Neuron (in vitro differentiated cells): ENCODE data around the gene TRPM2.

Experiments
- H2AFZ ChIP-seq: one replicate; pipeline ENCODE4 v1.6.1; 2013; ENCODE audit warnings: low read depth, mild to moderate bottlenecking, inconsistent platforms, low read length, moderate library complexity
- H3K27me3 ChIP-seq: one replicate; pipeline ENCODE4 v1.6.1; 2013; ENCODE audit warnings: low read length; ENCODE audit not compliant: insufficient read depth
- H3K36me3 ChIP-seq: one replicate; pipeline ENCODE4 v1.6.1; 2013; ENCODE audit warnings: low read length; ENCODE audit not compliant: insufficient read depth
- H3K4me1 ChIP-seq: one replicate; pipeline ENCODE4 v1.6.1; 2013; ENCODE audit warnings: low read length; ENCODE audit not compliant: insufficient read depth
- H3K4me3 ChIP-seq: 2 replicates; pipeline ENCODE4 v1.5.1; 2013; ENCODE audit warnings: mild to moderate bottlenecking, low read length, moderate library complexity
- H3K9me3 ChIP-seq: one replicate; pipeline ENCODE4 v1.6.1; 2013; ENCODE audit warnings: low read length

Gene TRPM2

DNA sequence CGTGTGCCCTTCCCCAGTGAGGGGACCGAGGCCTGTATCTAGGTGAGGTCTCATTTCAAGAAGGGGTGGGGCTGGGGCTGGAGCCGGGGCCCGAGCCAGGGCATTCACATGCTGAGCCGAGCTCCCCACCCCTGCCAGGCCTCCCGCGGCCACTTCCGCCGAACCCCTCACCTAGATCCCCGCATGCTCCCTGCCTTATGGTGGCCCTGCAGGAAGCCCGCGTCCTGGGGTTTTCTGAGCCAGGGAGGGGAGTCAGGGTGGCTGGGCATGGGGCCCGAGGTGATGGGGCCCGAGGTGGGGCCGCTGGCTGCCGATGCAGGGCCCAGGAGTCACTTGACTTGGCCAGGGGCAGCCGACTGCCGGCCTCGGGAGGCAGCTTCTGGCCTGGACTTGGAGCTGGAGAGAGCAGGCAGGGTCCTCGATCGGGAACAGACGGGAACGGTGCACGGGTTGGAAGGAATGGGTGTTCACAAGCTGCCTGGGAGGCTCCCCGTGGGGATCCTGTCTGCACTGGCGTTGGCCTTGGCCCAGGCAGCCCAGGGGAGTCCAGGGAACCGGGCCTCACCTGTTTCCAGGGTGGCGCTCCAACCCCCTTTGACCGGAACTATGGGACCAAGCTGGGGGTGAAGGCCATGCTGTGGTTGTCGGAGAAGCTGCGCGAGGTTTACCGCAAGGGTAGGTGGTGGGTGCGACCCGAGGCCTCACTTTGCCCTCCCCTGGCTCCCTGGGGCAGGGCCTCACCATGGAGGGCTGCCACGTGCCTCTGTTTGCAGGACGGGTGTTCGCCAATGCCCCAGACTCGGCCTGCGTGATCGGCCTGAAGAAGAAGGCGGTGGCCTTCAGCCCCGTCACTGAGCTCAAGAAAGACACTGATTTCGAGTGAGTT is 27.8 kb upstream of the TRPM2 start:
- H3K9me3 ChIP-seq = no peaks in the 10 kb centered on the region
- no peak overlapping the region for H2AFZ ChIP-seq
- H3K4me1 ChIP-seq = no peaks in the 10 kb centered on the region
- H3K27me3 ChIP-seq = no peaks in the 10 kb centered on the region
- H3K36me3 ChIP-seq = peaks cover 33% of the 10 kb centered on the region
- H3K4me3 ChIP-seq = no peak overlapping the region

DNA sequence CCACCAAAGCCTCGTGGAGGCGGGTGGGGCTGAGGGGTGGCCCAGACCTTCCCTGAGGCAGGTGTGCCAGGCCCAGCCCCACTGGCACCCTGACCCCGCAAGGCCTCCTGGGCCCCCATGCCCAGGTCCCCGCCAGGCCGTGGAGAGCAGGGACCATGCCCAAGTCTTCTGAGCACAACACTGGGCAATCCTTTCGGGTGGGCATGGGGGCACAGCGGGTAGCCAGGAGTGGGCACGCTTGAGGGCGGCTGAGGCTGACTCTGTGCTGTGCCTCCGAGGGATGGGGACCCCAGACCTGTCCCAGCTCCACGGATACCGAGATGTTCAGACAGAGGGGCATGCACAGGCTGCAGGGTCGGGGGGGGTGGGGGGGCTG is 27.2 kb upstream of the TRPM2 start:
- Histone ChIP-seq H3K9me3 (no peaks in the 10 kb centered on the region), H3K4me3 (no peak overlapping the region), H3K4me1 (no peaks in the 10 kb centered on the region), H3K36me3 (peaks cover 33% of the 10 kb centered on the region), H2AFZ (no peak overlapping the region), H3K27me3 (no peaks in the 10 kb centered on the region)

- Histone ChIP-seq H3K9me3 (no peaks in the 10 kb centered on the region), H3K27me3 (no peaks in the 10 kb centered on the region), H3K36me3 (peaks cover 27% of the 10 kb centered on the region), H3K4me1 (no peaks in the 10 kb centered on the region), H3K4me3 (no peak overlapping the region), H2AFZ (no peak overlapping the region)
Observed at GRCh38 chr21:44326716-44327602, 26.5 kb upstream of the TRPM2 start.

- Histone ChIP-seq H3K4me3 (no peak overlapping the region), H3K9me3 (no peaks in the 10 kb centered on the region), H3K36me3 (peaks cover 22% of the 10 kb centered on the region), H2AFZ (no peak overlapping the region), H3K27me3 (no peaks in the 10 kb centered on the region), H3K4me1 (no peaks in the 10 kb centered on the region)
Observed at GRCh38 chr21:44327603-44327974, 25.8 kb upstream of the TRPM2 start.

DNA sequence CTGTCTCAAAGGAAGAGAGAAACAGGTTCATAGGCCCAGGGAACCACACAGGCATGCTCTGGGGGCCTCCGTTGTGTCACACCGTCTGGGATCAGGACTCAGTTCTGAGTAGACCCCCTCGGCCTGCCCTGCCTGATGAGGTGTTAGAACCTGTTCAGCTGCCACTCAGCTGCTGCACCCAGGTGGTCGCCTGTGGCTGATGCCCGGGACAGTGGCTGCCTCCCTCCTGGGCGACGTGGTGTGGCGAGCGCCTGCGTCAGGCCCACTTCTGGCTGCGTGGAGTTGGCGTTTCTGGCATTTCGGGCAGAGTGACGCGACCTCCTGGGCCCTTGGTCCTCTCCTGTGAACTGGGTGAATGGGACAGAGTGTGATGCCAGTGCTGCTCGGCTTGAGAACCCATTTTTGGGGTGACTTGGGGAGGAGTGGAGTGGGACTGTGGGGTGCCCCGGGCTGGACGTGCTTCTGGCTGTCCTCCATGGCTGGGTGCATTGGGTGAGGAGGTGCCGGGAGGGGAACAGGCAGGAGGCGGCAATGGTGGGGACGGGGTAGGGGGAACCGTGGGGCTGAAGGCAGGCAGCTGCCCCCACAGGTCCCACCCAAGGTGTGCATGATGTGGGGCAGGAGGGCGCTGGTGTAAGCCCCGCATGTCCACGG is 25.1 kb upstream of the TRPM2 start:
- Histone ChIP-seq H3K4me1 (no peaks in the 10 kb centered on the region), H2AFZ (no peak overlapping the region), H3K36me3 (peaks cover 22% of the 10 kb centered on the region), H3K27me3 (no peaks in the 10 kb centered on the region), H3K9me3 (no peaks in the 10 kb centered on the region), H3K4me3 (no peak overlapping the region)

- H3K27me3 ChIP-seq = no peaks in the 10 kb centered on the region
- H3K4me3 ChIP-seq = no peak overlapping the region
- H3K9me3 ChIP-seq = no peaks in the 10 kb centered on the region
- no peak overlapping the region for H2AFZ ChIP-seq
- H3K4me1 ChIP-seq = no peaks in the 10 kb centered on the region
- peaks cover 15% of the 10 kb centered on the region for H3K36me3 ChIP-seq
Observed at GRCh38 chr21:44329086-44329889, 24.1 kb upstream of the TRPM2 start.

- H3K4me1 ChIP-seq = no peaks in the 10 kb centered on the region
- H3K27me3 ChIP-seq = no peaks in the 10 kb centered on the region
Observed at GRCh38 chr21:44329971-44330681, 23.3 kb upstream of the TRPM2 start.

GRCh38 chr21:44330698-44331097 is 22.7 kb upstream of the TRPM2 start:
- Histone ChIP-seq H2AFZ (no peak overlapping the region), H3K36me3 (peaks cover 6% of the 10 kb centered on the region), H3K4me1 (no peaks in the 10 kb centered on the region), H3K27me3 (no peaks in the 10 kb centered on the region), H3K9me3 (no peaks in the 10 kb centered on the region), H3K4me3 (no peak overlapping the region)

More at GRCh38 chr21:44329971-44330681, 23.3 kb upstream of the TRPM2 start:
- H2AFZ ChIP-seq = no peak overlapping the region
- no peak overlapping the region for H3K4me3 ChIP-seq
- peaks cover 8% of the 10 kb centered on the region for H3K36me3 ChIP-seq
- H3K9me3 ChIP-seq = no peaks in the 10 kb centered on the region

DNA sequence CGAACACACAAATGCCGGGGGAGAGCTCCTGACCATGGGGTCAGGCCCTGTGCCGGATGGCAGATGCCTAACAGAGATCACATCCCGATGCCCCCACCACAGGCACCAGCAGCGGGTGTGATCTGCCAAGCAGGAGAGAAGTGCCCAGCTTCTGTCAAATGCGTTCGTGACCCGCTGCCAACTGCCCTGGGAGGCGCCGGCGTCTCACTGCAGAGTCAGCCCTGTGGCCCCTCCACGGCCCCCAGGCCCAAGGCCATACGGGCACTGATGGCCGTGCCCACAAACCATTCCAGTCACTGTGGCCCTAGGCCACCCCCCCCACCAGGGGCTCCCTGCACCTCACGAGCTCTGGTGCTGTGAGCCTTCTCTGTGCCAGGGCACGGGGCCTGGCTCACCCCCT is 22.2 kb upstream of the TRPM2 start:
- Histone ChIP-seq H2AFZ (no peak overlapping the region), H3K36me3 (peaks cover 6% of the 10 kb centered on the region), H3K27me3 (no peaks in the 10 kb centered on the region), H3K4me3 (no peak overlapping the region), H3K9me3 (no peaks in the 10 kb centered on the region), H3K4me1 (no peaks in the 10 kb centered on the region)

DNA sequence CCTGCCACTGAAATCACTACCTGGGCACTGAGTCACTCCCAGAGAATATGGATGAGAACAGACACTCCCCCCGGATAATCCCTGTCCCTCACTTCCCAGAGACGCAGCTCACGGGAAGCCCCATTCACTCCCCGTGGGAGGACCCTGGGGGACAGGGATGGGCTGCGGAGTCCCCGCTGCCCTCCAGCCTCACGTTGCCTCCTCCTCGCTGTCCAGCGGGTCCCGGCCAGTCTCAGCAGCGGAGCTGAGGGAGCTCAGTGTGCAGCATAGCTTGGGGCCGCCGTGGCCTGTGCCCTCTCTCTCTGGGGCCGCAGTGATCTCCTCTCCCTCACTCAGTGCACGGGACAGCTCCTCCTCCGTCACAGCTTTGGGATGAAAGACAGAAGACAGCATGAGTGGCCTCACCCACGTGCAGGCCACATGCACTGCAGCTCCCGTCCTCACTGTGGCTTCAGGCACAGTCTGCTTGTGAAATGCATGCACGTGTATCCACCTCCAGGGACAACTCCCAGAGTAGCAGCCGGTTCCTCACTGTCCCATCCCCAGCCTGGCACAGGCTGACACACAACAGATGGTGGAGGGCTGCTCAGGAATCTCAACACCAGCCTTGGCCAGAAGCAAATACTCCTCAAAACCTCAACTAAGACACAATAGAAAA is 21.6 kb upstream of the TRPM2 start:
- H3K36me3 ChIP-seq = peaks cover 6% of the 10 kb centered on the region
- no peak overlapping the region for H3K4me3 ChIP-seq
- no peaks in the 10 kb centered on the region for H3K4me1 ChIP-seq
- no peaks in the 10 kb centered on the region for H3K27me3 ChIP-seq
- H2AFZ ChIP-seq = no peak overlapping the region
- no peaks in the 10 kb centered on the region for H3K9me3 ChIP-seq

- Histone ChIP-seq H3K4me1 (peaks cover 4% of the 10 kb centered on the region), H3K36me3 (peaks cover 3% of the 10 kb centered on the region), H3K4me3 (no peak overlapping the region), H3K27me3 (no peaks in the 10 kb centered on the region), H3K9me3 (no peaks in the 10 kb centered on the region), H2AFZ (no peak overlapping the region)
Observed at GRCh38 chr21:44332383-44332782, 21.0 kb upstream of the TRPM2 start.

DNA sequence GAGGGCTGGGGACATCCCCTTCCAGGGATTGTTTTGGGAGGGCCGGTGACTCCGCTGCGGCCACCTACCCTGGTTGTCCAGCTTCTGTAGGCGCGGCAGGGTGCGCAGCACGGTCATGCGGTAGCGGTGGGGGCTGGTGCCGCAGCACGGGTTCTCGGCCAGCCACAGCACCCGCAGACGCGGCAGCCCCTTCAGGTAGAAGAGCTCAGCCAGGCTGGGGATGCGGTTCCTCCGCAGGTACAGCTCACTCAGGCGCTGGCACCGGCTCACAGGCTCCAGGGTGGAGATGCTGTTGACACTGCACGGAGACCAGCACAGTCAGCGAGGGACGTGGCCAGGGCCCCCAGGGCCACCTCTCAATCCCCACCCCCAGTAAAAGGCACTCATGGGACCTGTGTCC is 20.5 kb upstream of the TRPM2 start:
- Histone ChIP-seq H3K36me3 (no peaks in the 10 kb centered on the region), H3K4me3 (no peak overlapping the region), H3K27me3 (no peaks in the 10 kb centered on the region), H3K9me3 (no peaks in the 10 kb centered on the region), H2AFZ (no peak overlapping the region), H3K4me1 (peaks cover 10% of the 10 kb centered on the region)
